HCT116 (cell line): ENCODE measurements around the gene NPIPA5. TPM values are rescaled to one million over a fixed set of nuclear protein-coding genes. Genes with fewer than 3 reads are reported as not detected.
A peak's percentile ranks its signal among the peaks of the same experiment; 100 is the strongest.
"Not testable (repeated sequence)": the region's sequence is repeated elsewhere in the genome, so short reads cannot be mapped to it uniquely, and the experiment has no call there.

Source experiments
- ATAC-seq: fragments of 200-7000 bp; cut with Tn5 transposase; 2 replicates; pipeline ENCODE4 v1.9.1; 2020; ENCODE audit warnings: mild to moderate bottlenecking, moderate library complexity
- BruUV-seq: library from RNA; stranded (reverse); fragments of 400-500 nt; replicated peaks from 2 replicates; lab custom pipeline; 2021; lab: Mats Ljungman, UMichigan
- CTCF ChIA-PET: fragments of 300-600 bp; sonication (Branson Sonifier 250); formaldehyde crosslinking; loops from one replicate; lab custom pipeline; 2021; ENCODE audit warnings: antibody characterized with exemption; lab: Charles Lee
- POLR2A ChIA-PET: fragments of 300-600, 350-600 bp; sonication (Branson Sonifier 250); formaldehyde crosslinking; loops from one replicate; lab custom pipeline; 2021; ENCODE audit warnings: antibody characterized with exemption; lab: Charles Lee
- RAD21 ChIA-PET, 2 experiments: fragments of 300-600 bp; sonication (Branson Sonifier 250); formaldehyde crosslinking; loops; one replicate each; lab custom pipeline; 2023; ENCODE audit warnings: low total read pairs in 2 of 2; ENCODE audit not compliant: uncharacterized antibody in 2 of 2, unreplicated experiment in 2 of 2, low non-redundant PET in 1 of 2; lab: Charles Lee
- DNase-seq: peaks from one replicate; pipeline ENCODE4 v3.0.0-alpha.2; 2010; ENCODE audit warnings: low read depth, low spot score
- H2AFZ ChIP-seq: fragments of 200-600 bp; shearing (Covaris generic), sonication (generic); 2 replicates; pipeline ENCODE4 v1.6.1; 2017; ENCODE audit warnings: low read depth, mixed run types, mixed read lengths, antibody characterized with exemption, low read length; ENCODE audit not compliant: poor library complexity, severe bottlenecking
- H3K27ac ChIP-seq: 2 replicates; pipeline ENCODE4 v1.5.1; 2012; ENCODE audit warnings: low read depth, low read length
- H3K27me3 ChIP-seq: fragments of 200-600 bp; sonication (generic); 2 replicates; pipeline ENCODE4 v1.6.1; 2016; ENCODE audit warnings: mixed run types, low read length, mixed read lengths; ENCODE audit not compliant: insufficient read depth
- H3K36me3 ChIP-seq, 2 experiments: fragments of 200-500 bp in 1 of 2; fragments of 200-600 bp in 1 of 2; sonication (Bioruptor generic) in 1 of 2; sonication (generic) in 1 of 2; 2 replicates each; pipeline versions ENCODE4 v1.5.1 to v1.6.1; 2014 to 2016; ENCODE audit warnings: low read length in 2 of 2, inconsistent platforms in 1 of 2, mixed read lengths in 1 of 2, mixed run types in 1 of 2; ENCODE audit not compliant: insufficient read depth in 2 of 2, control insufficient read depth in 1 of 2
- H3K4me1 ChIP-seq, 2 experiments: fragments of 200-600 bp in 1 of 2; sonication (generic) in 1 of 2; 2 replicates each; pipeline versions ENCODE4 v1.5.1 to v1.6.1; 2012 to 2017; ENCODE audit warnings: low read length in 2 of 2, inconsistent platforms in 1 of 2, mild to moderate bottlenecking in 1 of 2, mixed read lengths in 1 of 2, mixed run types in 1 of 2, moderate library complexity in 1 of 2; ENCODE audit not compliant: insufficient read depth in 2 of 2, control insufficient read depth in 1 of 2
- H3K4me2 ChIP-seq: fragments of 200-600 bp; sonication (generic); 2 replicates; pipeline ENCODE4 v1.6.1; 2017; ENCODE audit warnings: mixed run types, low read length, mixed read lengths
- H3K4me3 ChIP-seq, 2 experiments: fragments of 200-600 bp in 1 of 2; sonication (generic) in 1 of 2; replicated peaks in 1 of 2; 2 replicates each; pipeline ENCODE4 v1.5.1; 2011 to 2016; ENCODE audit warnings: low read length in 2 of 2, control low read depth in 1 of 2, low read depth in 1 of 2, mild to moderate bottlenecking in 1 of 2, mixed read lengths in 1 of 2, mixed run types in 1 of 2
- H3K79me2 ChIP-seq: fragments of 200-600 bp; sonication (generic); 2 replicates; pipeline ENCODE4 v1.6.1; 2017; ENCODE audit warnings: mild to moderate bottlenecking, mixed run types, low read length, moderate library complexity, mixed read lengths; ENCODE audit not compliant: insufficient read depth
- H3K9ac ChIP-seq: fragments of 200-600 bp; sonication (generic); 2 replicates; pipeline ENCODE4 v1.6.1; 2016; ENCODE audit warnings: low read length, mixed read lengths
- H3K9me2 ChIP-seq: fragments of 200-600 bp; sonication (generic), shearing (Covaris generic); 2 replicates; pipeline ENCODE4 v1.6.1; 2017; ENCODE audit warnings: mixed run types, mild to moderate bottlenecking, moderate library complexity; ENCODE audit not compliant: insufficient read depth
- H3K9me3 ChIP-seq, 2 experiments: fragments of 200-500 bp in 1 of 2; fragments of 200-600 bp in 1 of 2; sonication (Bioruptor generic) in 1 of 2; sonication (generic) in 1 of 2; 2 replicates each; pipeline ENCODE4 v1.6.1; 2014 to 2017; ENCODE audit warnings: low read length in 2 of 2, mixed read lengths in 2 of 2, inconsistent platforms in 1 of 2, low read depth in 1 of 2, mild to moderate bottlenecking in 1 of 2, mixed run types in 1 of 2, moderate library complexity in 1 of 2; ENCODE audit not compliant: control insufficient read depth in 1 of 2, insufficient read depth in 1 of 2
- H4K20me1 ChIP-seq: fragments of 200-600 bp; sonication (generic), shearing (Covaris generic); 2 replicates; pipeline ENCODE4 v1.6.1; 2017; ENCODE audit warnings: mixed run types, mild to moderate bottlenecking, moderate library complexity; ENCODE audit not compliant: insufficient read depth
- intact Hi-C: fragments of 100-400 bp; cut with micrococcal nuclease; formaldehyde crosslinking; loops from 2 replicates; pipeline ENCODE4 v1.10.0; 2022
- total RNA-seq: library from RNA; stranded (reverse); gene quantifications from one replicate; pipeline ENCODE4 v1.2.1, GENCODE V29; 2021; ENCODE audit not compliant: unreplicated experiment

NPIPA5 gene
- total RNA-seq, 1 experiment from 2014 or later = 9.3 TPM

GRCh38 chr16:15393025-15393424, 14.9 kb upstream of the NPIPA5 start:
- DNase-seq, RAD21 ChIA-PET, H3K9ac ChIP-seq, H3K27ac ChIP-seq, H3K36me3 ChIP-seq, intact Hi-C loops, BruUV-seq, H3K79me2 ChIP-seq, CTCF ChIA-PET, H3K4me1 ChIP-seq, H3K9me3 ChIP-seq, H4K20me1 ChIP-seq, H3K9me2 ChIP-seq, H3K27me3 ChIP-seq, H2AFZ ChIP-seq, H3K4me2 ChIP-seq, POLR2A ChIA-PET, H3K4me3 ChIP-seq, ATAC-seq: not testable (repeated sequence)

- RAD21 ChIA-PET, H3K4me3 ChIP-seq, H3K79me2 ChIP-seq, H4K20me1 ChIP-seq, H3K9me2 ChIP-seq, intact Hi-C loops, H3K4me2 ChIP-seq, BruUV-seq, DNase-seq, H3K9me3 ChIP-seq, POLR2A ChIA-PET, H3K27me3 ChIP-seq, CTCF ChIA-PET, H3K9ac ChIP-seq, H2AFZ ChIP-seq, H3K27ac ChIP-seq, H3K36me3 ChIP-seq, H3K4me1 ChIP-seq, ATAC-seq: not testable (repeated sequence)
Observed at GRCh38 chr16:15389916-15390315, 11.8 kb upstream of the NPIPA5 start.

DNA sequence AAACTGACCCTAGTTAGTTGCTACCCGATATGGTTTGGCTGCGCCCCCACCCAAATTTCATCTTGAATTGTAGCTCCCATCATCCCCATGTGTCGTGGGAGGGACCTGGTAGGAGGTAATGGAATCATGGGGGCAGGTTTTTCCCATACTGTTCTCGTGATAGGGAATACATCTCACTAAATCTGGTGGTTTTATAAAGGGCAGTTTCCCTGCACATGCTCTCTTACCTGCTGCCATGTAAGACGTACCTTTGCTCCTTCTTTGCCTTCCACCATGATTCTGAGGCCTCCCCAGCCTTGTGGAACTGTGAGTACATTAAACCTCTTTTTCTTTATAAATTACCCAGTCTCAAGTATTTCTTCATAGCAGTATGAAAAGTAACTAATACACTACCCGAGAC, 10.0 kb upstream of the NPIPA5 start:
- ATAC-seq, H4K20me1 ChIP-seq, BruUV-seq, CTCF ChIA-PET, DNase-seq, H3K4me3 ChIP-seq, H3K9me3 ChIP-seq, H3K9me2 ChIP-seq, H3K4me1 ChIP-seq, H2AFZ ChIP-seq, H3K4me2 ChIP-seq, H3K27ac ChIP-seq, H3K79me2 ChIP-seq, intact Hi-C loops, H3K9ac ChIP-seq, RAD21 ChIA-PET, H3K36me3 ChIP-seq, H3K27me3 ChIP-seq: not testable (repeated sequence)
- POLR2A ChIA-PET = interaction anchor here (0.6 kb wide), 1 partner anchor 15 kb away, joined by 3 read pairs; no protein-coding TSS in a partner anchor

DNA sequence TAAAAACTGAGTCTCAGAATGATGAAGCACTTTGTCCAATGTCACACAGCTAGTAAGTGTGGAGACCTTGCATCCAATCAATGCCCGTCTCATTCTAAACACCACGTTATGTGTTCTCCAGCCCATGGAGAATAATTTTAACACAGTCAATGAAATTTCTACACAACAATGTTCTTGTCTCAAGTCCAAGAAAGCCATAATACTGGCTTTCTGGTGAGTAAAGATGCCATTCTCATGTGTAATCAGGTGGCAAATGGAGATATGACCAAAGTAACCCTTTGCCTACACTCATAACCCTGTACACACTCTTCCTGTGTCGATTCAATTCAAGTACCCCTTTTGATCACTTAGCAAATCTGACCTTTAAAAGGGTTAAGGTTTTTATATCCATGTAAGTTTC, 4.7 kb upstream of the NPIPA5 start:
- intact Hi-C loops = not testable (repeated sequence)

More for the DNA sequence above, 4.7 kb upstream of the NPIPA5 start:
- H4K20me1 ChIP-seq, H3K27ac ChIP-seq, ATAC-seq, H3K9me3 ChIP-seq, CTCF ChIA-PET, H3K9me2 ChIP-seq, BruUV-seq, H3K27me3 ChIP-seq, H3K9ac ChIP-seq, DNase-seq, POLR2A ChIA-PET, RAD21 ChIA-PET, H2AFZ ChIP-seq, H3K4me1 ChIP-seq, H3K36me3 ChIP-seq, H3K79me2 ChIP-seq, H3K4me3 ChIP-seq: not testable (repeated sequence)
- H3K4me2 ChIP-seq = peak overlapping the region; percentile 53
